Adrenal gland (tissue), 12 donors: Measurements from ENCODE around the gene NUDT15. TPM values are rescaled to one million over a fixed set of nuclear protein-coding genes. Genes with fewer than 3 reads are reported as not detected.

Source experiments
- DNase-seq, 7 donors: peaks; one replicate each; pipeline ENCODE4 v3.0.0-alpha.2; 2019 to 2020
- H3K27ac ChIP-seq, 5 donors: fragments of 200-600 bp; sonication (generic) in 4 of 5; 1 replicate in 3 of 5; 2 replicates in 2 of 5; pipeline versions ENCODE4 v1.5.1 to v1.8.0; 2016 to 2020; ENCODE audit warnings: mild to moderate bottlenecking in 1 of 5
- H3K27me3 ChIP-seq: fragments of 200-600 bp; 2 replicates; pipeline ENCODE4 v1.8.0; 2021
- H3K36me3 ChIP-seq, 2 donors: fragments of 200-600 bp; replicated peaks in 1 of 2; 1 replicate in 1 of 2; 2 replicates in 1 of 2; pipeline versions ENCODE4 v1.5.1 to v1.8.0; 2018 to 2022
- H3K4me1 ChIP-seq, 2 donors: fragments of 200-600 bp; replicated peaks in 1 of 2; 1 replicate in 1 of 2; 2 replicates in 1 of 2; pipeline versions ENCODE4 v1.5.1 to v1.8.0; 2018 to 2021
- H3K4me3 ChIP-seq, 4 donors: fragments of 200-600 bp; sonication (generic) in 3 of 4; one replicate each; pipeline ENCODE4 v1.5.1; 2016 to 2018
- H3K9me3 ChIP-seq, 3 donors: fragments of 200-600 bp; sonication (generic) in 1 of 3; replicated peaks in 1 of 3; 1 replicate in 2 of 3; 2 replicates in 1 of 3; pipeline versions ENCODE4 v1.5.1 to v1.8.0; 2016 to 2021
- CTCF ChIP-seq, 6 experiments: fragments of 450-650 bp in 4 of 6; fragments of 200-600 bp in 2 of 6; sonication (generic) in 1 of 6; IDR thresholded peaks; 1 replicate in 5 of 6; 2 replicates in 1 of 6; pipeline versions ENCODE4 v1.5.1 to v1.8.0; 2016 to 2021; ENCODE audit warnings: antibody characterized with exemption in 6 of 6, mild to moderate bottlenecking in 2 of 6, moderate library complexity in 1 of 6
- POLR2A ChIP-seq, 2 donors: fragments of 450-650 bp; IDR thresholded peaks; one replicate each; pipeline ENCODE4 v1.6.1; 2017; ENCODE audit warnings: antibody characterized with exemption in 2 of 2, mild to moderate bottlenecking in 2 of 2, moderate library complexity in 1 of 2
- WGBS, 4 donors: extraction: QIAGEN DNeasy Blood & Tissue Kit in 2 of 4; methylation state at CpG; one replicate each; pipeline versions ENCODE4 v1.1.5 to v1.1.7; 2013 to 2017; 5-methylcytosine and 5-hydroxymethylcytosine counted together
- intact Hi-C, 2 donors: fragments of 100-400 bp; cut with DNase I; formaldehyde crosslinking; loops; one replicate each; pipeline versions ENCODE4 v1.14.1 to v1.15.0; 2022 to 2023
- polyA plus RNA-seq, 3 donors: library from polyadenylated mRNA; stranded (reverse); fragments of 200-250 nt in 2 of 3; fragments of 350-450 nt in 1 of 3; fragmentation: Illumina TruSeq in 1 of 3; extraction: RNeasy Lipid Tissue Mini Kit (QIAGEN cat#74804) in 1 of 3; gene quantifications; one replicate each; pipeline ENCODE4 v1.2.3, GENCODE V29; 2013 to 2014
- total RNA-seq, 9 donors: library from RNA; depleted of rRNA in 4 of 9; stranded (reverse); fragments of >200 nt in 4 of 9; fragments of 120-200 nt in 1 of 9; fragmentation: NEBNext Ultra II Directional in 1 of 9; extraction: Animal tissue kit (Norgen Biotek cat#: 25700) in 1 of 9; gene quantifications; one replicate each; pipeline versions ENCODE4 v1.1.0 to v1.2.4, GENCODE V29; 2013 to 2023
- donor health status: healthy with polysubstance abuse.
- donor health status: Bipolar disorder and iron deficiency.
- donor health status: DM: yes; HTN: yes; CAD: no.
- donor health status: DM: no; HTN: no; CAD: no.
- donor health status: DM: no; HTN: no; CAD: no.
- donor health status: DM: yes; HTN: yes; CAD: no.

NUDT15 gene
- total and polyA plus RNA-seq, 12 donors = 4.0 to 20.1 (median 12.0) TPM

GRCh38 chr13:48070942-48071341 lies 33.4 kb downstream of the NUDT15 start:
- intact Hi-C loops = no loop called here
- Histone ChIP-seq H3K27me3 (no peaks in the 10 kb centered on the region), H3K9me3 (peaks cover 0 to 30% (median 0%) of the 10 kb centered on the region in 3 donors), H3K27ac (no peak overlapping the region), H3K4me1 (no peaks in the 10 kb centered on the region), H3K4me3 (no peak overlapping the region), H3K36me3 (peaks cover 0 to 24% of the 10 kb centered on the region in 2 donors)
- 77 to 93% (median 80%) methylated on average over 5 of the region's 5 CpGs for WGBS, 4 donors
- DNase-seq = no peak
- no peak for TF ChIP-seq POLR2A (IDR thresholded peaks at IDR 0.05)
- no peak for TF ChIP-seq CTCF (IDR thresholded peaks at IDR 0.05)

DNA sequence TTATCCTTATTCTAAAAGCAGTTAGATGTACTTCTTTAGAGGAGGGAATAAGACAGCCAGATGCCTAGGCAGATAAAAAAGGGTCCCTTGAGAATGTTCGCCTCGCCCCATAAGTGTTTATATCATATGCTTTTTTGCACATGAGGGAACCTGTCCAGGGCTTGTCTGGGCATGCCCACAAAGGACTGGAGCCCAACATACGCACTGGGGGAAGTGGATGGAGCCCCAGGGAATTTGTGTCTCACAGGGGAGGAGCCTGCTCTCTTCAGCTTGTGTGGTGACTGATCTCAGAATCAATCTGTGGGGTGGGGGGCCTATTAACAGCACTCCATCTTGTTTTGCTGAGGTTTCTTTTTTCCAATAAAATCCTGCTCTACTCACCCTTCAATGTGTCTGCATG lies 34.8 kb downstream of the NUDT15 start:
- Histone ChIP-seq H3K36me3 (peaks cover 0 to 37% of the 10 kb centered on the region in 2 donors), H3K4me3 (no peak overlapping the region), H3K27ac (no peak overlapping the region), H3K9me3 (peaks cover 0 to 30% (median 0%) of the 10 kb centered on the region in 3 donors), H3K27me3 (no peaks in the 10 kb centered on the region), H3K4me1 (no peaks in the 10 kb centered on the region)
- DNase-seq = no peak
- 94 to 99% (median 96%) methylated on average over 3 of the region's 3 CpGs for WGBS, 4 donors
- intact Hi-C loops = no loop called here
- TF ChIP-seq POLR2A (IDR thresholded peaks at IDR 0.05) (no peak), CTCF (IDR thresholded peaks at IDR 0.05) (no peak)

- H3K27me3 ChIP-seq = no peaks in the 10 kb centered on the region
- intact Hi-C loops = no loop called here
- H3K4me3 ChIP-seq = no peak overlapping the region
- H3K27ac ChIP-seq = no peak overlapping the region
- WGBS, 4 donors = 97 to 99% (median 98%) methylated on average over 2 of the region's 2 CpGs
- H3K9me3 ChIP-seq = peaks cover 0 to 30% (median 0%) of the 10 kb centered on the region in 3 donors
- H3K4me1 ChIP-seq = no peaks in the 10 kb centered on the region
- H3K36me3 ChIP-seq = peaks cover 0 to 39% of the 10 kb centered on the region in 2 donors
- DNase-seq = no peak
- no peak for TF ChIP-seq POLR2A (IDR thresholded peaks at IDR 0.05)
- no peak for TF ChIP-seq CTCF (IDR thresholded peaks at IDR 0.05)
These were observed 35.3 kb downstream of the NUDT15 start for GRCh38 chr13:48072787-48073186.

DNA sequence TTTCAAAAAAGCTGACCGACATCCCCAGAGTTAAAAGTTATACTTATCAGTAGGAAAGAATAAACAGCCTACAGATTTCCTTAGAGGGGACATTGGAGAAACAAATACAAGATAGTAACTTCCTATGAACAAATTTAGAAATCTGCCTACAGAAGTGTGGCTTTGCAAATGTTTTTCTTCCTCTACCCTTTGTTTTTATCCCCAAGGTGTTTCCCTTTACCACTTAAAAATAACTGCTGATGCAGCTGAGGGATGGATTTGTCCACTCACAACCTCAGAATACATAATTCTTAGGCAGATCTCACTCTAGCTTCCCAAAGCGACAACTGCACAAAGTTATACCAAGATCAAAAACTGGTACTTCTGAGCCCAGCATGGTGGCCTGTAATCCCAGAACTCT lies 36.5 kb downstream of the NUDT15 start:
- no peak overlapping the region for H3K4me3 ChIP-seq
- H3K4me1 ChIP-seq = no peaks in the 10 kb centered on the region
- peaks cover 0 to 51% of the 10 kb centered on the region in 2 donors for H3K36me3 ChIP-seq
- 89 to 96% (median 91%) methylated on average over 2 of the region's 2 CpGs for WGBS, 4 donors
- DNase-seq = no peak
- peaks cover 0 to 24% (median 0%) of the 10 kb centered on the region in 3 donors for H3K9me3 ChIP-seq
- H3K27me3 ChIP-seq = no peaks in the 10 kb centered on the region
- TF ChIP-seq CTCF (IDR thresholded peaks at IDR 0.05) (no peak), POLR2A (IDR thresholded peaks at IDR 0.05) (no peak)
- no peak overlapping the region for H3K27ac ChIP-seq
- intact Hi-C loops = no loop called here
